ENCODE results near the gene GULP1.

DNA sequence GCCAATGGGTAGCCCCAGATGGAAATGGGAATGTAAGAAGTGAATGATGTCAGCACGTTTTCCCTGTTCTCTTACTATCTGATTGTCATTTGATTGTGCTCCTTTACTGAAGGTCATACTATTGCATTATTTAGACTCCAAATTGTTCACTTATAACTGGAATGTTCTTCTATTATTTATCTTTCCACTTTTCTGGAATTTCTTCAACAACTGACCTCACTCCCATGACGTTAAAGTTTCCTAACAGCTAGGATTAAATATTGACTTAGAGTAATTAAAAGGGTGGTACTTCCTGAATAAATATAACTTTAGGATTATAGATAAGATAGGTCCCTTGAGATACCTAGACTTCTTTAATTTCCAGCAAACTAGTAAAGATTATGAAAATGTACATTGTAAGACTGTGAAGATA is 10.9 kb upstream of the GULP1 start:
- TF ChIP-seq CTCF (IDR thresholded peaks at IDR 0.05): no peak
- TF ChIP-seq POLR2A (IDR thresholded peaks at IDR 0.05): no peak
